ENCODE measurements around the gene C2orf68. TPM values are rescaled to one million over a fixed set of nuclear protein-coding genes. Genes with fewer than 3 reads are reported as not detected.

C2orf68 gene
- polyA plus RNA-seq, 2 donors, result 13.8 to 31.7 TPM

GRCh38 chr2:85578243-85579180 is 33.4 kb downstream of the C2orf68 start:
- 23 to 28% methylated on average over 19 of the region's 19 CpGs for WGBS, 2 donors
- H3K4me3 ChIP-seq (ENCODE audit: low read depth in 1 of 2, low read length in 2 of 2), result peak overlapping the region; percentile 66 to 89

GRCh38 chr2:85577386-85578242 is 34.3 kb downstream of the C2orf68 start, which contains the start of gene VAMP8:
Gene VAMP8 (plus strand): TSS chr2:85577586. CDS start chr2:85577647, 61 bp downstream.
- Histone ChIP-seq H3K4me3 (ENCODE audit: low read depth in 1 of 2, low read length in 2 of 2) (peak within 1 kb of the TSS; percentile 66 to 89), H3K4me1 (ENCODE audit: control insufficient read depth in 2 of 2, insufficient read depth in 2 of 2, low read length in 1 of 2) (peaks cover 3 to 8% of the 10 kb centered on the region in 2 donors), H3K36me3 (ENCODE audit: control insufficient read depth in 2 of 2, insufficient read depth in 2 of 2, low read length in 1 of 2) (peaks cover 5 to 7% of the 10 kb centered on the region in 2 donors), H3K27me3 (ENCODE audit: control insufficient read depth in 1 of 2, insufficient read depth in 2 of 2, low read length in 2 of 2) (no peaks in the 10 kb centered on the region), H3K27ac (ENCODE audit: low read depth in 2 of 2, low read length in 1 of 2) (peak within 1 kb of the TSS; percentile 82 to 98), H3K9me3 (ENCODE audit: control insufficient read depth in 2 of 2, insufficient read depth in 1 of 2, low read depth in 1 of 2, low read length in 1 of 2) (no peaks in the 10 kb centered on the region)
- WGBS, 2 donors, result 17 to 21% methylated on average over 19 of the region's 19 CpGs

More at GRCh38 chr2:85578243-85579180, 33.4 kb downstream of the C2orf68 start:
- no peaks in the 10 kb centered on the region for H3K9me3 ChIP-seq (ENCODE audit: control insufficient read depth in 2 of 2, insufficient read depth in 1 of 2, low read depth in 1 of 2, low read length in 1 of 2)
- H3K27ac ChIP-seq (ENCODE audit: low read depth in 2 of 2, low read length in 1 of 2), result peak overlapping the region; percentile 82 to 98
- peaks cover 3 to 8% of the 10 kb centered on the region in 2 donors for H3K4me1 ChIP-seq (ENCODE audit: control insufficient read depth in 2 of 2, insufficient read depth in 2 of 2, low read length in 1 of 2)
- peaks cover 6 to 7% of the 10 kb centered on the region in 2 donors for H3K36me3 ChIP-seq (ENCODE audit: control insufficient read depth in 2 of 2, insufficient read depth in 2 of 2, low read length in 1 of 2)
- H3K27me3 ChIP-seq (ENCODE audit: control insufficient read depth in 1 of 2, insufficient read depth in 2 of 2, low read length in 2 of 2), result no peaks in the 10 kb centered on the region

DNA sequence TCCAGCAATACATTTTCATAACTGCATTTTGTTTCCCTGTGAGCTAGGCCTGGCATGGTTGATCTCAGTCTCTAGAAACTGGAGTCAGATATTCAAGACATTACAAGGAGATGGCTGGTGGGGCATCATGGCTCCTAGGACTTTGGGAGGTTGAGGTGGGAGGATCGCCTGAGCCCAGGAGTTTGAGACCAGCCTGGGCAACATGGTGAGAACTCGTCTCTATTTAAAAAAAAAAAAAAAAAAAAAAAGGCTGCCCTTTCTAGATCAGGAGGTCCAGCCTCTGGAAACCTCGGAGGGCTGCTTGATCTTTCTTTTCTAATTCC is 34.8 kb downstream of the C2orf68 start:
- Histone ChIP-seq H3K27me3 (ENCODE audit: control insufficient read depth in 1 of 2, insufficient read depth in 2 of 2, low read length in 2 of 2) (no peaks in the 10 kb centered on the region), H3K27ac (ENCODE audit: low read depth in 2 of 2, low read length in 1 of 2) (peak overlapping the region; percentile 82 to 98), H3K36me3 (ENCODE audit: control insufficient read depth in 2 of 2, insufficient read depth in 2 of 2, low read length in 1 of 2) (peaks cover 0 to 7% of the 10 kb centered on the region in 2 donors), H3K4me1 (ENCODE audit: control insufficient read depth in 2 of 2, insufficient read depth in 2 of 2, low read length in 1 of 2) (peaks cover 3 to 8% of the 10 kb centered on the region in 2 donors), H3K9me3 (ENCODE audit: control insufficient read depth in 2 of 2, insufficient read depth in 1 of 2, low read depth in 1 of 2, low read length in 1 of 2) (no peaks in the 10 kb centered on the region), H3K4me3 (ENCODE audit: low read depth in 1 of 2, low read length in 2 of 2) (peak overlapping the region in 1 of 2 donors; percentile 89)
- WGBS, 2 donors, result 35 to 43% methylated on average over 3 of the region's 3 CpGs

DNA sequence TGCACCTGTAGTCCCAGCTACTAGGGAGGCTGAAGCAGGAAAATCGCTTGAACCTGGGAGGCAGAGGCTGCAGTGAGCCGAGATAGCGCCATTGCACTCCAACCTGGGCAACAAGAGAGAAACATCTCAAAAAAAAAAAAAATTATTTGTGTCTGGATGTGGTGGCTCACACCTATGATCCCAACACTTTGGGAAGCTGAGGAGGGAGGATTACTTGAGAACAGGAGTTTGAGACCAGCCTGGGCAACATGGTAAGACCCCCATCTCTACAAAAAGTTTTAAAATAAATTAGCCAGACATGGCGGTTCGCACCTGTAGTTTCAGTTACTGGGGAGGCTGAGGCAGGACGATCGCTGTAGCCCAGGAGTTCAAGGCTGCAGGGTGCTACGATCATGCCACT is 36.1 kb downstream of the C2orf68 start:
- H3K27ac ChIP-seq (ENCODE audit: low read depth in 2 of 2, low read length in 1 of 2), result no peak overlapping the region
- 86 to 92% methylated on average over 8 of the region's 8 CpGs for WGBS, 2 donors
- no peaks in the 10 kb centered on the region for H3K9me3 ChIP-seq (ENCODE audit: control insufficient read depth in 2 of 2, insufficient read depth in 1 of 2, low read depth in 1 of 2, low read length in 1 of 2)
- H3K27me3 ChIP-seq (ENCODE audit: control insufficient read depth in 1 of 2, insufficient read depth in 2 of 2, low read length in 2 of 2), result no peaks in the 10 kb centered on the region
- H3K4me3 ChIP-seq (ENCODE audit: low read depth in 1 of 2, low read length in 2 of 2), result no peak overlapping the region
- H3K36me3 ChIP-seq (ENCODE audit: control insufficient read depth in 2 of 2, insufficient read depth in 2 of 2, low read length in 1 of 2), result no peaks in the 10 kb centered on the region
- H3K4me1 ChIP-seq (ENCODE audit: control insufficient read depth in 2 of 2, insufficient read depth in 2 of 2, low read length in 1 of 2), result peaks cover 3 to 8% of the 10 kb centered on the region in 2 donors

GRCh38 chr2:85566265-85566664 is 45.6 kb downstream of the C2orf68 start:
- H3K27me3 ChIP-seq (ENCODE audit: control insufficient read depth in 1 of 2, insufficient read depth in 2 of 2, low read length in 2 of 2), result no peaks in the 10 kb centered on the region
- H3K4me3 ChIP-seq (ENCODE audit: low read depth in 1 of 2, low read length in 2 of 2), result no peak overlapping the region
- no peaks in the 10 kb centered on the region for H3K9me3 ChIP-seq (ENCODE audit: control insufficient read depth in 2 of 2, insufficient read depth in 1 of 2, low read depth in 1 of 2, low read length in 1 of 2)
- H3K27ac ChIP-seq (ENCODE audit: low read depth in 2 of 2, low read length in 1 of 2), result no peak overlapping the region
- H3K4me1 ChIP-seq (ENCODE audit: control insufficient read depth in 2 of 2, insufficient read depth in 2 of 2, low read length in 1 of 2), result no peaks in the 10 kb centered on the region
- no peaks in the 10 kb centered on the region for H3K36me3 ChIP-seq (ENCODE audit: control insufficient read depth in 2 of 2, insufficient read depth in 2 of 2, low read length in 1 of 2)
- WGBS, 2 donors, result 78 to 83% methylated on average over 4 of the region's 4 CpGs

- Histone ChIP-seq H3K4me3 (ENCODE audit: low read depth in 1 of 2, low read length in 2 of 2) (no peak overlapping the region), H3K9me3 (ENCODE audit: control insufficient read depth in 2 of 2, insufficient read depth in 1 of 2, low read depth in 1 of 2, low read length in 1 of 2) (no peaks in the 10 kb centered on the region), H3K36me3 (ENCODE audit: control insufficient read depth in 2 of 2, insufficient read depth in 2 of 2, low read length in 1 of 2) (no peaks in the 10 kb centered on the region), H3K27me3 (ENCODE audit: control insufficient read depth in 1 of 2, insufficient read depth in 2 of 2, low read length in 2 of 2) (no peaks in the 10 kb centered on the region), H3K27ac (ENCODE audit: low read depth in 2 of 2, low read length in 1 of 2) (no peak overlapping the region), H3K4me1 (ENCODE audit: control insufficient read depth in 2 of 2, insufficient read depth in 2 of 2, low read length in 1 of 2) (no peaks in the 10 kb centered on the region)
- WGBS, 2 donors, result 89 to 90% methylated on average over 5 of the region's 5 CpGs
These were observed 47.7 kb downstream of the C2orf68 start for GRCh38 chr2:85564144-85564563.

DNA sequence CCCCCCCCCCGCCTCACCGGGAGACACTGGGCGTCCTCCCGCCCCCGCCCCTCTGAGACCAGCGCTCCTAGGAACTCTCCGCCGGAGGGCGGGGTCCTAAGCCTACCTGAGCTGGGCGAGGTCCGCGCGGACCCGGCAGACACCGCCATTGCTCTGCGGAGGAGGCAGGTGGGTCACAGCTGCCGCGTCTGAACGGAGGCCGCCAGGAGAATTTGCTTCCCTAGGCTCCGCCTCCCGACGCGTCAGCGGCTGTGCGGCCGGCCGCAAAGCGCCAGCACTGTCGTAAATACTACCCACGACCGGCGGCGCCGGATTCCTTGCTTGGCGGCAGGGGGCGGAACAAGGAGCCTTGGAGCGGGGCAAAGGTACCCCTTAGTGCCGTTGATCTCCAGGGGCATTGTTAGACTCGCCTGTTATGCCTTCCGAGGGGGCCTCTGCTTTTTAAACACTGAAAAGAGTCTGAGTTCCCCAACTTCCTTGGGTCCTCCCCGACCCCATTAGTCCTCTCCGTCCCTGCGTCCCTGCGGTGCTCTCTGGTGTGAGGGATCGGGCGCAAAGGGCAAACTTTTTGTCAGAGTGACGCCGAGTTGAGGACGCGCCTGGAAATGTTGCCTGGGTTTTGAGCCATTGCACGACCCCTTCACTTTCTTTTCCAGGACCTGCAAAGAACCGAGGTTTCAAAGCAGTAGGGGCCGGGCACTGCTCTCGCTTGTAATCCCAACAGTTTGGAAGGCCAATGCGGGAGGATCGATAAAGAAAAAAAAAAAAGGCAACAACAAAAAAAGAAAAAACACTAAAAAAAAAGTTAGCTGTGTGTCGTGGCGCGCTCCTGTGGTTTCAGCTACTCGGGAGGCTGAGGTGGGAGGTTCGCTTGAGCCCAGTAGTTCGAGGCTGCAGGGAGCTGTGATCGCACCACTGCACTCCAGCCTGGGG is 50.3 kb downstream of the C2orf68 start, which contains the start of gene GGCX:
TSS of gene GGCX (minus strand) at position 214 of the 933 bp plus-strand sequence. CDS start at position 149, 65 bp downstream.
- Histone ChIP-seq H3K4me1 (ENCODE audit: control insufficient read depth in 2 of 2, insufficient read depth in 2 of 2, low read length in 1 of 2) (no peaks in the 10 kb centered on the region), H3K4me3 (ENCODE audit: low read depth in 1 of 2, low read length in 2 of 2) (peak within 1 kb of the TSS; percentile 69 to 90), H3K27ac (ENCODE audit: low read depth in 2 of 2, low read length in 1 of 2) (peak within 1 kb of the TSS; percentile 87 to 89), H3K36me3 (ENCODE audit: control insufficient read depth in 2 of 2, insufficient read depth in 2 of 2, low read length in 1 of 2) (peaks cover 3 to 4% of the 10 kb centered on the region in 2 donors), H3K9me3 (ENCODE audit: control insufficient read depth in 2 of 2, insufficient read depth in 1 of 2, low read depth in 1 of 2, low read length in 1 of 2) (no peaks in the 10 kb centered on the region), H3K27me3 (ENCODE audit: control insufficient read depth in 1 of 2, insufficient read depth in 2 of 2, low read length in 2 of 2) (no peaks in the 10 kb centered on the region)
- 4% methylated on average over 64 of the region's 64 CpGs for WGBS, 2 donors

GRCh38 chr2:85560812-85561279 is 51.0 kb downstream of the C2orf68 start:
- Histone ChIP-seq H3K4me3 (ENCODE audit: low read depth in 1 of 2, low read length in 2 of 2) (peak overlapping the region; percentile 69 to 90), H3K27ac (ENCODE audit: low read depth in 2 of 2, low read length in 1 of 2) (peak overlapping the region; percentile 50 to 87), H3K27me3 (ENCODE audit: control insufficient read depth in 1 of 2, insufficient read depth in 2 of 2, low read length in 2 of 2) (no peaks in the 10 kb centered on the region), H3K9me3 (ENCODE audit: control insufficient read depth in 2 of 2, insufficient read depth in 1 of 2, low read depth in 1 of 2, low read length in 1 of 2) (no peaks in the 10 kb centered on the region), H3K36me3 (ENCODE audit: control insufficient read depth in 2 of 2, insufficient read depth in 2 of 2, low read length in 1 of 2) (peaks cover 4 to 6% of the 10 kb centered on the region in 2 donors), H3K4me1 (ENCODE audit: control insufficient read depth in 2 of 2, insufficient read depth in 2 of 2, low read length in 1 of 2) (no peaks in the 10 kb centered on the region)
- 3 to 4% methylated on average over 14 of the region's 14 CpGs for WGBS, 2 donors
